Liver (tissue), 9 donors: ENCODE results near the gene TUBG2. TPM values are rescaled to one million over a fixed set of nuclear protein-coding genes. Genes with fewer than 3 reads are reported as not detected.

ENCODE experiments used
- DNase-seq: peaks from one replicate; pipeline ENCODE4 v3.0.0-alpha.2; 2017; ENCODE audit warnings: low spot score
- H3K27ac ChIP-seq, 2 donors: one replicate each; pipeline ENCODE4 v1.7.0; 2013; ENCODE audit warnings: inconsistent platforms in 2 of 2, low read length in 2 of 2, control low read depth in 1 of 2, low read depth in 1 of 2, mild to moderate bottlenecking in 1 of 2
- H3K27me3 ChIP-seq, 4 donors: one replicate each; pipeline versions ENCODE4 v1.6.1 to v1.7.0; 2013; ENCODE audit warnings: low read length in 3 of 4, inconsistent platforms in 1 of 4, mild to moderate bottlenecking in 1 of 4, moderate library complexity in 1 of 4; ENCODE audit not compliant: control insufficient read depth in 4 of 4, insufficient read depth in 4 of 4
- H3K36me3 ChIP-seq, 4 donors: one replicate each; pipeline versions ENCODE4 v1.6.1 to v1.7.0; 2013; ENCODE audit warnings: low read length in 3 of 4, mild to moderate bottlenecking in 3 of 4, low read depth in 1 of 4, moderate library complexity in 1 of 4; ENCODE audit not compliant: control insufficient read depth in 4 of 4, insufficient read depth in 3 of 4
- H3K4me1 ChIP-seq, 4 donors: one replicate each; pipeline versions ENCODE4 v1.6.1 to v1.7.0; 2013; ENCODE audit warnings: low read length in 3 of 4, mild to moderate bottlenecking in 3 of 4, moderate library complexity in 1 of 4; ENCODE audit not compliant: control insufficient read depth in 4 of 4, insufficient read depth in 4 of 4
- H3K4me3 ChIP-seq, 3 donors: one replicate each; pipeline versions ENCODE4 v1.6.1 to v1.7.0; 2013; ENCODE audit warnings: low read length in 3 of 3, control low read depth in 1 of 3, low read depth in 1 of 3, mild to moderate bottlenecking in 1 of 3
- H3K9ac ChIP-seq, 2 donors: one replicate each; pipeline ENCODE4 v1.7.0; 2013; ENCODE audit warnings: low read length in 2 of 2, mild to moderate bottlenecking in 2 of 2, moderate library complexity in 2 of 2, control low read depth in 1 of 2, low read depth in 1 of 2
- H3K9me3 ChIP-seq, 4 donors: one replicate each; pipeline versions ENCODE4 v1.6.1 to v1.7.0; 2013; ENCODE audit warnings: low read length in 3 of 4; ENCODE audit not compliant: control insufficient read depth in 4 of 4
- ATF3 ChIP-seq: IDR thresholded peaks from 2 replicates; pipeline ENCODE4 v1.6.1; 2016; ENCODE audit warnings: antibody characterized with exemption
- CTCF ChIP-seq: fragments of 150-350 bp; IDR thresholded peaks from 2 replicates; pipeline ENCODE4 v1.5.1; 2017; ENCODE audit warnings: improper control_type of control experiment, low read depth, low read length; ENCODE audit not compliant: missing input control
- EGR1 ChIP-seq, 2 donors: IDR thresholded peaks; 2 replicates each; pipeline ENCODE4 v1.6.1; 2016 to 2018; ENCODE audit warnings: antibody characterized with exemption in 2 of 2, low read depth in 2 of 2
- FOXA1 ChIP-seq: IDR thresholded peaks from 2 replicates; pipeline ENCODE4 v1.6.1; 2016; ENCODE audit warnings: antibody characterized with exemption
- FOXA2 ChIP-seq: IDR thresholded peaks from 2 replicates; pipeline ENCODE4 v1.6.1; 2016; ENCODE audit warnings: antibody characterized with exemption
- GABPA ChIP-seq, 2 donors: IDR thresholded peaks in 1 of 2; conservative IDR thresholded peaks in 1 of 2; 2 replicates each; pipeline ENCODE4 v1.6.1; 2016; ENCODE audit warnings: antibody characterized with exemption in 2 of 2, mild to moderate bottlenecking in 1 of 2, moderate library complexity in 1 of 2
- HNF4A ChIP-seq, 2 donors: conservative IDR thresholded peaks; 2 replicates each; pipeline ENCODE4 v1.6.1; 2016; ENCODE audit warnings: antibody characterized with exemption in 2 of 2, mild to moderate bottlenecking in 2 of 2
- HNF4G ChIP-seq: IDR thresholded peaks from 2 replicates; pipeline ENCODE4 v1.6.1; 2016; ENCODE audit warnings: antibody characterized with exemption
- JUND ChIP-seq, 2 donors: IDR thresholded peaks; 2 replicates each; pipeline ENCODE4 v1.6.1; 2016; ENCODE audit warnings: antibody characterized with exemption in 2 of 2
- MAX ChIP-seq: IDR thresholded peaks from 2 replicates; pipeline ENCODE4 v1.6.1; 2016; ENCODE audit warnings: antibody characterized with exemption
- NR2F2 ChIP-seq: IDR thresholded peaks from 2 replicates; pipeline ENCODE4 v1.6.1; 2016; ENCODE audit warnings: antibody characterized with exemption
- RAD21 ChIP-seq, 2 donors: IDR thresholded peaks; 2 replicates each; pipeline ENCODE4 v1.6.1; 2016; ENCODE audit warnings: antibody characterized with exemption in 2 of 2, mild to moderate bottlenecking in 2 of 2
- REST ChIP-seq: IDR thresholded peaks from 2 replicates; pipeline ENCODE4 v1.6.1; 2016; ENCODE audit warnings: antibody characterized with exemption, mild to moderate bottlenecking
- RXRA ChIP-seq, 2 donors: IDR thresholded peaks; 2 replicates each; pipeline ENCODE4 v1.6.1; 2017 to 2018; ENCODE audit warnings: antibody characterized with exemption in 2 of 2, mild to moderate bottlenecking in 1 of 2
- SP1 ChIP-seq: IDR thresholded peaks from 2 replicates; pipeline ENCODE4 v1.6.1; 2018; ENCODE audit warnings: antibody characterized with exemption, mild to moderate bottlenecking
- TAF1 ChIP-seq: conservative IDR thresholded peaks from 2 replicates; pipeline ENCODE4 v1.6.1; 2016; ENCODE audit warnings: antibody characterized with exemption, mild to moderate bottlenecking
- YY1 ChIP-seq: IDR thresholded peaks from 2 replicates; pipeline ENCODE4 v1.6.1; 2016; ENCODE audit warnings: antibody characterized with exemption, mild to moderate bottlenecking
- ZBTB33 ChIP-seq: IDR thresholded peaks from 2 replicates; pipeline ENCODE4 v1.6.1; 2016; ENCODE audit warnings: antibody characterized with exemption
- WGBS: extraction: QIAGEN DNeasy Blood & Tissue Kit; methylation state at CpG from one replicate; pipeline ENCODE4 v1.1.7; 2013; 5-methylcytosine and 5-hydroxymethylcytosine counted together
- polyA plus RNA-seq, 2 donors: library from polyadenylated mRNA; stranded (reverse) in 1 of 2; unstranded in 1 of 2; fragments of 200-250 nt in 1 of 2; fragments of >200 nt in 1 of 2; fragmentation: Nextera tagmentation in 1 of 2; extraction: Ambion mirVana in 1 of 2; gene quantifications; one replicate each; pipeline versions ENCODE4 v1.2.1 to v1.2.3, GENCODE V29; 2013 to 2015
- total RNA-seq, 2 donors: library from RNA; depleted of rRNA; stranded (reverse); fragments of >200 nt; gene quantifications; one replicate each; pipeline ENCODE4 v1.2.3, GENCODE V29; 2014
- donor health status: healthy.
- donor health status: healthy.
- donor health status: healthy.
- donor health status: healthy.
- donor health status: healthy.

TUBG2 gene
- total and polyA plus RNA-seq, 4 donors: 1.4 to 10.8 (median 5.0) TPM

- Histone ChIP-seq H3K4me3 (peak overlapping the region in 1 of 3 donors; percentile 5), H3K9me3 (no peaks in the 10 kb centered on the region), H3K36me3 (no peaks in the 10 kb centered on the region), H3K27me3 (peaks cover 0 to 11% (median 0%) of the 10 kb centered on the region in 4 donors), H3K9ac (no peak overlapping the region), H3K27ac (peak overlapping the region in 1 of 2 donors; percentile 38), H3K4me1 (peaks cover 14 to 42% (median 26%) of the 10 kb centered on the region in 4 donors)
- no peak for DNase-seq
- WGBS: 18% methylated on average over 25 of the region's 25 CpGs
- TF ChIP-seq MAX: no peak
- TF ChIP-seq HNF4G: no peak
- TF ChIP-seq FOXA1: no peak
- no peak for TF ChIP-seq EGR1 (IDR thresholded peaks at IDR 0.05; ENCODE audit: low read depth in 2 of 2)
- no peak for TF ChIP-seq HNF4A (conservative IDR thresholded peaks at IDR 0.05)
- TF ChIP-seq CTCF: no peak
- TF ChIP-seq TAF1: no peak
- TF ChIP-seq FOXA2: no peak
- no peak for TF ChIP-seq RAD21 (IDR thresholded peaks at IDR 0.05)
- TF ChIP-seq NR2F2: no peak
Observed at GRCh38 chr17:42683407-42684034, 24.4 kb downstream of the TUBG2 start.

- no peak overlapping the region for H3K4me3 ChIP-seq
- no peak overlapping the region for H3K27ac ChIP-seq
- H3K9ac ChIP-seq: no peak overlapping the region
- no peaks in the 10 kb centered on the region for H3K36me3 ChIP-seq
- peaks cover 9 to 28% (median 16%) of the 10 kb centered on the region in 4 donors for H3K4me1 ChIP-seq
- WGBS: 39% methylated on average over 50 of the region's 50 CpGs
- DNase-seq: no peak
- peaks cover 0 to 11% (median 0%) of the 10 kb centered on the region in 4 donors for H3K27me3 ChIP-seq
- TF ChIP-seq HNF4G: no peak
- no peak for TF ChIP-seq RAD21 (IDR thresholded peaks at IDR 0.05)
- TF ChIP-seq HNF4A (conservative IDR thresholded peaks at IDR 0.05): no peak
- TF ChIP-seq ZBTB33: no peak
- TF ChIP-seq FOXA1: no peak
- TF ChIP-seq JUND (IDR thresholded peaks at IDR 0.05): no peak
- TF ChIP-seq CTCF: no peak
- no peak for TF ChIP-seq REST
- TF ChIP-seq FOXA2: no peak
- TF ChIP-seq RXRA (IDR thresholded peaks at IDR 0.05): no peak
- TF ChIP-seq NR2F2: no peak
- no peak for TF ChIP-seq YY1
- no peak for TF ChIP-seq SP1
- TF ChIP-seq ATF3: no peak
- TF ChIP-seq TAF1: no peak
- TF ChIP-seq EGR1 (IDR thresholded peaks at IDR 0.05; ENCODE audit: low read depth in 2 of 2): no peak
- TF ChIP-seq MAX: no peak
- TF ChIP-seq GABPA (IDR thresholded peaks at IDR 0.05 in 1 of 2, conservative IDR thresholded peaks at IDR 0.05 in 1 of 2): no peak
- H3K9me3 ChIP-seq: no peaks in the 10 kb centered on the region
Observed at GRCh38 chr17:42684929-42685556, 26.0 kb downstream of the TUBG2 start.
